Activated naive CD8-positive, alpha-beta T cell treated with anti-CD3 and anti-CD28 coated beads, Interleukin-2, amount 10 ng/mL, durations not matched to agents 7 days and 5 days (primary cell): ENCODE data around the gene HERC2. TPM values are rescaled to one million over a fixed set of nuclear protein-coding genes. Genes with fewer than 3 reads are reported as not detected.
A peak's percentile ranks its signal among the peaks of the same experiment; 100 is the strongest.

Experiments used
- ATAC-seq: fragments of 150-1000 bp; cut with Tn5 transposase; one replicate; pipeline ENCODE4 v1.10.0; 2021; ENCODE audit warnings: low read depth, moderate library complexity
- POLR2A ChIA-PET: fragments of 350-600 bp; sonication (Branson Sonifier 250); formaldehyde crosslinking; loops from one replicate; lab custom pipeline; 2021; ENCODE audit warnings: antibody characterized with exemption; lab: Charles Lee
- DNase-seq: peaks from one replicate; pipeline ENCODE4 v3.0.0; 2021
- H3K27ac Mint-ChIP-seq: one replicate; pipeline ENCODE4 v1.8.0; 2022; ENCODE audit warnings: mild to moderate bottlenecking, mixed read lengths
- H3K27me3 Mint-ChIP-seq: one replicate; pipeline ENCODE4 v1.8.0; 2022; ENCODE audit warnings: mild to moderate bottlenecking, moderate library complexity, mixed read lengths
- H3K36me3 Mint-ChIP-seq: one replicate; pipeline ENCODE4 v1.8.0; 2021; ENCODE audit warnings: mild to moderate bottlenecking, mixed read lengths
- H3K4me1 Mint-ChIP-seq: one replicate; pipeline ENCODE4 v1.8.0; 2021; ENCODE audit warnings: mixed read lengths
- H3K4me3 Mint-ChIP-seq: one replicate; pipeline ENCODE4 v1.8.0; 2022; ENCODE audit warnings: mild to moderate bottlenecking, moderate library complexity, mixed read lengths
- H3K9me3 Mint-ChIP-seq: one replicate; pipeline ENCODE4 v1.8.0; 2021; ENCODE audit warnings: mixed read lengths
- total RNA-seq, 2 experiments: library from RNA; stranded (reverse); gene quantifications; one replicate each; pipeline ENCODE4 v1.2.3, GENCODE V29; 2021

The HERC2 gene
- total RNA-seq, 2 experiments from 2014 or later, result 43.0 to 47.0 TPM

- Mint-ChIP-seq H3K4me1 (peaks cover 2% of the 10 kb centered on the region), H3K9me3 (no peaks in the 10 kb centered on the region), H3K4me3 (no peak overlapping the region), H3K27ac (no peak overlapping the region), H3K36me3 (peaks cover 6% of the 10 kb centered on the region), H3K27me3 (peaks cover 4% of the 10 kb centered on the region)
- DNase-seq (no peak), ATAC-seq (no peak)
- POLR2A ChIA-PET, result no interaction called here
Measured at GRCh38 chr15:28112101-28112760, 209.7 kb downstream of the HERC2 start.

- no peak for DNase-seq
- Mint-ChIP-seq H3K4me3 (no peak overlapping the region), H3K9me3 (no peaks in the 10 kb centered on the region), H3K27me3 (peaks cover 5% of the 10 kb centered on the region), H3K36me3 (peaks cover 6% of the 10 kb centered on the region), H3K4me1 (peaks cover 2% of the 10 kb centered on the region), H3K27ac (no peak overlapping the region)
- no peak for ATAC-seq
- POLR2A ChIA-PET, result no interaction called here
Measured at GRCh38 chr15:28111543-28111942, 210.4 kb downstream of the HERC2 start.

- POLR2A ChIA-PET, result no interaction called here
- H3K9me3 Mint-ChIP-seq, result no peaks in the 10 kb centered on the region
- H3K4me1 Mint-ChIP-seq, result peaks cover 9% of the 10 kb centered on the region
- H3K36me3 Mint-ChIP-seq, result peaks cover 6% of the 10 kb centered on the region
- H3K27me3 Mint-ChIP-seq, result peaks cover 11% of the 10 kb centered on the region
- H3K27ac Mint-ChIP-seq, result no peak overlapping the region
- ATAC-seq (no peak), DNase-seq (no peak)
- no peak overlapping the region for H3K4me3 Mint-ChIP-seq
Measured at GRCh38 chr15:28110481-28110881, 211.5 kb downstream of the HERC2 start.

GRCh38 chr15:28109626-28110455 lies 212.1 kb downstream of the HERC2 start:
- Mint-ChIP-seq H3K4me1 (peaks cover 11% of the 10 kb centered on the region), H3K27me3 (peaks cover 13% of the 10 kb centered on the region), H3K27ac (no peak overlapping the region), H3K4me3 (no peak overlapping the region), H3K9me3 (no peaks in the 10 kb centered on the region), H3K36me3 (peaks cover 6% of the 10 kb centered on the region)
- DNase-seq (no peak), ATAC-seq (no peak)
- POLR2A ChIA-PET, result no interaction called here

- POLR2A ChIA-PET, result no interaction called here
- Mint-ChIP-seq H3K9me3 (no peaks in the 10 kb centered on the region), H3K27me3 (peaks cover 26% of the 10 kb centered on the region), H3K4me3 (peak overlapping the region; percentile 6), H3K27ac (no peak overlapping the region), H3K36me3 (peaks cover 6% of the 10 kb centered on the region), H3K4me1 (peaks cover 12% of the 10 kb centered on the region)
- no peak for ATAC-seq
- DNase-seq, result no peak
Measured at GRCh38 chr15:28107904-28108275, 214.1 kb downstream of the HERC2 start.

- ATAC-seq, result peak; percentile 56
- peak overlapping the region; percentile 80 for H3K4me3 Mint-ChIP-seq
- DNase-seq, result peak; percentile 53
- POLR2A ChIA-PET, result interaction anchor here (0.6 kb wide), 1 partner anchor 8 kb away, joined by 3 read pairs; no protein-coding TSS in a partner anchor
- H3K4me1 Mint-ChIP-seq, result peaks cover 12% of the 10 kb centered on the region
- H3K36me3 Mint-ChIP-seq, result peaks cover 6% of the 10 kb centered on the region
- H3K9me3 Mint-ChIP-seq, result no peaks in the 10 kb centered on the region
- peak overlapping the region; percentile 64 for H3K27ac Mint-ChIP-seq
- H3K27me3 Mint-ChIP-seq, result peaks cover 26% of the 10 kb centered on the region
Measured at GRCh38 chr15:28107111-28107903, 214.7 kb downstream of the HERC2 start.

- Mint-ChIP-seq H3K9me3 (no peaks in the 10 kb centered on the region), H3K4me1 (peaks cover 12% of the 10 kb centered on the region), H3K36me3 (peaks cover 3% of the 10 kb centered on the region), H3K27ac (no peak overlapping the region), H3K27me3 (peaks cover 26% of the 10 kb centered on the region), H3K4me3 (peak overlapping the region; percentile 59)
- POLR2A ChIA-PET, result interaction anchor here (0.6 kb wide), 1 partner anchor 8 kb away, joined by 3 read pairs; no protein-coding TSS in a partner anchor
- ATAC-seq, result peak; percentile 38
- peak; percentile 55 for DNase-seq
Measured at GRCh38 chr15:28106294-28107110, 215.5 kb downstream of the HERC2 start.

- Mint-ChIP-seq H3K27me3 (peaks cover 26% of the 10 kb centered on the region), H3K4me1 (peaks cover 12% of the 10 kb centered on the region), H3K9me3 (no peaks in the 10 kb centered on the region), H3K27ac (peak overlapping the region; percentile 19), H3K4me3 (peak overlapping the region; percentile 59), H3K36me3 (no peaks in the 10 kb centered on the region)
- DNase-seq (no peak), ATAC-seq (no peak)
- POLR2A ChIA-PET, result no interaction called here
Measured at GRCh38 chr15:28105793-28106192, 216.2 kb downstream of the HERC2 start.

GRCh38 chr15:28105224-28105791 lies 216.7 kb downstream of the HERC2 start:
- ATAC-seq (no peak), DNase-seq (no peak)
- Mint-ChIP-seq H3K27me3 (peaks cover 28% of the 10 kb centered on the region), H3K9me3 (no peaks in the 10 kb centered on the region), H3K27ac (no peak overlapping the region), H3K4me1 (peaks cover 12% of the 10 kb centered on the region), H3K4me3 (peak overlapping the region; percentile 59), H3K36me3 (no peaks in the 10 kb centered on the region)
- POLR2A ChIA-PET, result no interaction called here

GRCh38 chr15:28104326-28104725 lies 217.7 kb downstream of the HERC2 start:
- H3K9me3 Mint-ChIP-seq, result no peaks in the 10 kb centered on the region
- H3K27ac Mint-ChIP-seq, result no peak overlapping the region
- no peak overlapping the region for H3K4me3 Mint-ChIP-seq
- H3K4me1 Mint-ChIP-seq, result peaks cover 17% of the 10 kb centered on the region
- no peaks in the 10 kb centered on the region for H3K36me3 Mint-ChIP-seq
- POLR2A ChIA-PET, result no interaction called here
- DNase-seq, result no peak
- no peak for ATAC-seq
- peaks cover 37% of the 10 kb centered on the region for H3K27me3 Mint-ChIP-seq

GRCh38 chr15:28103831-28104230 lies 218.1 kb downstream of the HERC2 start:
- Mint-ChIP-seq H3K9me3 (no peaks in the 10 kb centered on the region), H3K27me3 (peaks cover 37% of the 10 kb centered on the region), H3K27ac (no peak overlapping the region), H3K4me3 (no peak overlapping the region), H3K4me1 (peaks cover 19% of the 10 kb centered on the region), H3K36me3 (no peaks in the 10 kb centered on the region)
- ATAC-seq (no peak), DNase-seq (no peak)
- POLR2A ChIA-PET, result no interaction called here

- POLR2A ChIA-PET, result no interaction called here
- peaks cover 45% of the 10 kb centered on the region for H3K27me3 Mint-ChIP-seq
- no peak for DNase-seq
Measured at GRCh38 chr15:28101983-28102441, 220.0 kb downstream of the HERC2 start.

More at GRCh38 chr15:28101983-28102441, 220.0 kb downstream of the HERC2 start:
- ATAC-seq, result no peak
- Mint-ChIP-seq H3K9me3 (no peaks in the 10 kb centered on the region), H3K4me3 (no peak overlapping the region), H3K36me3 (no peaks in the 10 kb centered on the region), H3K4me1 (peaks cover 21% of the 10 kb centered on the region), H3K27ac (no peak overlapping the region)
